Gastroesophageal sphincter (tissue), 4 donors: ENCODE results near the gene PRKCQ. TPM values are rescaled to one million over a fixed set of nuclear protein-coding genes. Genes with fewer than 3 reads are reported as not detected.

Experiments used
- ATAC-seq: fragments of 150-250 bp; one replicate; pipeline ENCODE4 v1.9.1; 2016; ENCODE audit warnings: mild to moderate bottlenecking, moderate library complexity
- H3K27ac ChIP-seq, 4 donors: fragments of 200-600 bp; sonication (generic) in 3 of 4; 1 replicate in 3 of 4; 2 replicates in 1 of 4; pipeline ENCODE4 v1.5.1; 2016 to 2019
- H3K27me3 ChIP-seq: fragments of 200-600 bp; sonication (generic); one replicate; pipeline ENCODE4 v1.5.1; 2019
- H3K36me3 ChIP-seq, 2 donors: fragments of 200-600 bp; sonication (generic); one replicate each; pipeline ENCODE4 v1.5.1; 2019; ENCODE audit warnings: control low read depth in 1 of 2
- H3K4me1 ChIP-seq, 3 donors: fragments of 200-600 bp; sonication (generic); 1 replicate in 2 of 3; 2 replicates in 1 of 3; pipeline ENCODE4 v1.5.1; 2016 to 2019; ENCODE audit warnings: control low read depth in 2 of 3
- H3K4me3 ChIP-seq, 2 donors: fragments of 200-600 bp; sonication (generic); one replicate each; pipeline ENCODE4 v1.5.1; 2019; ENCODE audit warnings: mild to moderate bottlenecking in 1 of 2, moderate library complexity in 1 of 2
- H3K9me3 ChIP-seq, 3 donors: fragments of 200-600 bp; sonication (generic); one replicate each; pipeline ENCODE4 v1.5.1; 2017 to 2019; ENCODE audit warnings: control low read depth in 2 of 3
- CTCF ChIP-seq, 4 experiments: fragments of 200-600 bp in 2 of 4; fragments of 450-650 bp in 2 of 4; sonication (generic) in 1 of 4; IDR thresholded peaks; one replicate each; pipeline ENCODE4 v1.5.1; 2017 to 2019; ENCODE audit warnings: antibody characterized with exemption in 4 of 4, mild to moderate bottlenecking in 2 of 4, moderate library complexity in 2 of 4
- EP300 ChIP-seq: sonication (generic); formaldehyde crosslinking; IDR thresholded peaks from one replicate; pipeline ENCODE4 v1.6.1; 2017; ENCODE audit warnings: antibody characterized with exemption, mild to moderate bottlenecking
- POLR2A ChIP-seq, 2 donors: fragments of 450-650 bp; IDR thresholded peaks; one replicate each; pipeline ENCODE4 v1.6.1; 2017; ENCODE audit warnings: antibody characterized with exemption in 2 of 2, mild to moderate bottlenecking in 2 of 2, moderate library complexity in 1 of 2
- POLR2AphosphoS5 ChIP-seq: sonication (generic); formaldehyde crosslinking; IDR thresholded peaks from one replicate; pipeline ENCODE4 v1.6.1; 2017; ENCODE audit warnings: antibody characterized with exemption
- WGBS, 2 donors: methylation state at CpG; one replicate each; pipeline ENCODE4 v1.1.5; 2018; ENCODE audit warnings: low coverage in 1 of 2; 5-methylcytosine and 5-hydroxymethylcytosine counted together
- total RNA-seq, 4 donors: library from RNA; depleted of rRNA; stranded (reverse); fragments of >200 nt; gene quantifications; one replicate each; pipeline ENCODE4 v1.1.0, GENCODE V29; 2016

The PRKCQ gene
- total RNA-seq, 4 donors from 2014 or later = 2.0 to 7.6 (median 4.3) TPM

GRCh38 chr10:6396226-6396625 is 183.8 kb downstream of the PRKCQ start:
- WGBS, 2 donors = 85 to 94% methylated on average over 4 of the region's 4 CpGs
- peaks cover 0 to 18% (median 0%) of the 10 kb centered on the region in 3 donors for H3K4me1 ChIP-seq
- H3K9me3 ChIP-seq = peaks cover 0 to 2% (median 0%) of the 10 kb centered on the region in 3 donors
- H3K27ac ChIP-seq = no peak overlapping the region
- H3K36me3 ChIP-seq = no peaks in the 10 kb centered on the region
- no peak for ATAC-seq
- H3K27me3 ChIP-seq = no peaks in the 10 kb centered on the region
- TF ChIP-seq POLR2A (IDR thresholded peaks at IDR 0.05) (no peak), EP300 (no peak), CTCF (IDR thresholded peaks at IDR 0.05) (no peak), POLR2AphosphoS5 (no peak)
- H3K4me3 ChIP-seq = no peak overlapping the region

- Histone ChIP-seq H3K4me1 (peaks cover 0 to 15% (median 0%) of the 10 kb centered on the region in 3 donors), H3K9me3 (peaks cover 0 to 8% (median 0%) of the 10 kb centered on the region in 3 donors), H3K27ac (no peak overlapping the region), H3K27me3 (no peaks in the 10 kb centered on the region), H3K4me3 (no peak overlapping the region), H3K36me3 (no peaks in the 10 kb centered on the region)
- ATAC-seq = no peak
- TF ChIP-seq EP300 (no peak), CTCF (IDR thresholded peaks at IDR 0.05) (no peak), POLR2AphosphoS5 (no peak), POLR2A (IDR thresholded peaks at IDR 0.05) (no peak)
- 90 to 91% methylated on average over 8 of the region's 8 CpGs for WGBS, 2 donors
Measured at GRCh38 chr10:6395606-6396005, 184.5 kb downstream of the PRKCQ start.

GRCh38 chr10:6394084-6394483 is 186.0 kb downstream of the PRKCQ start:
- Histone ChIP-seq H3K4me1 (peaks cover 0 to 5% (median 0%) of the 10 kb centered on the region in 3 donors), H3K27me3 (no peaks in the 10 kb centered on the region), H3K9me3 (peaks cover 0 to 24% (median 0%) of the 10 kb centered on the region in 3 donors), H3K4me3 (no peak overlapping the region), H3K27ac (no peak overlapping the region), H3K36me3 (no peaks in the 10 kb centered on the region)
- WGBS, 2 donors = 57 to 65% methylated on average over 2 to 3 of the region's 5 CpGs
- TF ChIP-seq CTCF (IDR thresholded peaks at IDR 0.05) (no peak), EP300 (no peak), POLR2A (IDR thresholded peaks at IDR 0.05) (no peak), POLR2AphosphoS5 (no peak)
- ATAC-seq = no peak

- no peaks in the 10 kb centered on the region for H3K36me3 ChIP-seq
- no CpG with 5 or more reads among the region's 2 CpGs for WGBS, 2 donors
- peaks cover 0 to 33% (median 0%) of the 10 kb centered on the region in 3 donors for H3K9me3 ChIP-seq
- no peak for ATAC-seq
- H3K4me3 ChIP-seq = no peak overlapping the region
- TF ChIP-seq CTCF (IDR thresholded peaks at IDR 0.05) = no peak
- TF ChIP-seq POLR2AphosphoS5 = no peak
- TF ChIP-seq POLR2A (IDR thresholded peaks at IDR 0.05) = no peak
- TF ChIP-seq EP300 = no peak
- H3K4me1 ChIP-seq = no peaks in the 10 kb centered on the region
- H3K27ac ChIP-seq = no peak overlapping the region
- H3K27me3 ChIP-seq = no peaks in the 10 kb centered on the region
Measured at GRCh38 chr10:6393168-6393567, 186.9 kb downstream of the PRKCQ start.

GRCh38 chr10:6390213-6390845 is 189.7 kb downstream of the PRKCQ start:
- TF ChIP-seq POLR2AphosphoS5 (no peak), CTCF (IDR thresholded peaks at IDR 0.05) (no peak), EP300 (no peak), POLR2A (IDR thresholded peaks at IDR 0.05) (no peak)

More at GRCh38 chr10:6390213-6390845, 189.7 kb downstream of the PRKCQ start:
- H3K27ac ChIP-seq = no peak overlapping the region
- no peaks in the 10 kb centered on the region for H3K36me3 ChIP-seq
- WGBS, 2 donors = 96 to 100% methylated on average over 2 of the region's 2 CpGs
- ATAC-seq = no peak
- H3K27me3 ChIP-seq = no peaks in the 10 kb centered on the region
- no peaks in the 10 kb centered on the region for H3K4me1 ChIP-seq
- H3K9me3 ChIP-seq = peaks cover 0 to 33% (median 0%) of the 10 kb centered on the region in 3 donors
- no peak overlapping the region for H3K4me3 ChIP-seq
